ENCODE results near the gene POTEH.
"Not testable (repeated sequence)": the region's sequence is repeated elsewhere in the genome, so short reads cannot be mapped to it uniquely, and the experiment has no call there.

DNA sequence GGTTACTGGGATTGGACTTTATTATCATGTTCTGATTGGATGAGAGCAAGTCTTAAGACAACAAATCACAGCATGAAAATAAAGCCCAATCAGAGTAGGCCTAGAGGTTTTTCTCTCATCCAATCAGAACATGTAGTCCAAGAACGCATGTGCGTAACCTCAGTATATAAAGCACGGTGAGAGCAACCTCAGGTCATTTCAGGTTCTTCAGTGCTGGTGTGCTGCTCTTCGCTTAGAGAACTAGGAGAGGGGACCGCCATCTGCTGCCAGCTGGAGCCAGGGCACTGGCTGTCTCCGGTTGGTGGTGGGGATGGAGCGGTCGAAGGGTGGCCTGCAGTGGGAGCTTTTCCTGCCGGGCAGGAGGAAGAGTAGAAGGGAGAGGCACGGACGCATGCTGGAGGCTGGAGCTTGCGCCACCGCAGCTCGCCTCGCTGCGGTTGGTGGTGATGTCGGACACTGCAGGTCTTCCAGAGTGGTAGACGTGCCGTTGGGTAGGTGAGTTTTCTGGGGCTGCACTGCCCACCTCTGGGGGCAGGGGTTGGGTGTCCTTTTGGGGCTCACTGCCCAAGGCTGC is 47.5 kb upstream of the POTEH start:
- TF ChIP-seq, protein P1, sequence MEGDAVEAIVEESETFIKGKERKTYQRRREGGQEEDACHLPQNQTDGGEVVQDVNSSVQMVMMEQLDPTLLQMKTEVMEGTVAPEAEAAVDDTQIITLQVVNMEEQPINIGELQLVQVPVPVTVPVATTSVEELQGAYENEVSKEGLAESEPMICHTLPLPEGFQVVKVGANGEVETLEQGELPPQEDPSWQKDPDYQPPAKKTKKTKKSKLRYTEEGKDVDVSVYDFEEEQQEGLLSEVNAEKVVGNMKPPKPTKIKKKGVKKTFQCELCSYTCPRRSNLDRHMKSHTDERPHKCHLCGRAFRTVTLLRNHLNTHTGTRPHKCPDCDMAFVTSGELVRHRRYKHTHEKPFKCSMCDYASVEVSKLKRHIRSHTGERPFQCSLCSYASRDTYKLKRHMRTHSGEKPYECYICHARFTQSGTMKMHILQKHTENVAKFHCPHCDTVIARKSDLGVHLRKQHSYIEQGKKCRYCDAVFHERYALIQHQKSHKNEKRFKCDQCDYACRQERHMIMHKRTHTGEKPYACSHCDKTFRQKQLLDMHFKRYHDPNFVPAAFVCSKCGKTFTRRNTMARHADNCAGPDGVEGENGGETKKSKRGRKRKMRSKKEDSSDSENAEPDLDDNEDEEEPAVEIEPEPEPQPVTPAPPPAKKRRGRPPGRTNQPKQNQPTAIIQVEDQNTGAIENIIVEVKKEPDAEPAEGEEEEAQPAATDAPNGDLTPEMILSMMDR (IDR thresholded peaks at IDR 0.05): not testable (repeated sequence)
- not testable (repeated sequence) for TF ChIP-seq POLR2A (IDR thresholded peaks at IDR 0.05)
